ENCODE results near the gene ITK.

DNA sequence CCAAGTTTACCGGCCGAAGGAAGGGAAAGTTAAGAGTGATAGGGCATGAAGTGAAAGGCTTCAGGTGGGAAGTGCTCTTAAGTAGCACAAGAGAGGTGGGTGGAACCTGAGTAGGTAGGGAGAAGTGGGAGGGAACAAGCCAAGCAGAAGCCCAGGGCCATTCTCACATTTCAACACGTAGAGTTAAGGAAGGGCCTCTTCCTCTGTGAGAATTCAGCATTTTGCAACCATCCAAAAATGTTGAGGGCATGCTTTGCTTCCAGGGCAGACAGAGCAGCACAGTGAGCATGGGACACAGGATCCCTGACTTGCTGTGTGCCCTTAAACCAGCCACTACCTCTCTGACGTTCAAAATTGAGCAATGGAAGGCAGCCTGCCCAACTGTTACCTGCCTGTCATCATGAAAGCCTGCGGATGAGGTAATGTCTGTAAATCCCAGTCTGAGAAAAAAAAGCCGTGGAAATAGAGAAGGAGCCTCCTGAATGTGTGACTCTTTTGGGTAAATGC, 88.6 kb downstream of the ITK start:
- TF ChIP-seq, protein P1, sequence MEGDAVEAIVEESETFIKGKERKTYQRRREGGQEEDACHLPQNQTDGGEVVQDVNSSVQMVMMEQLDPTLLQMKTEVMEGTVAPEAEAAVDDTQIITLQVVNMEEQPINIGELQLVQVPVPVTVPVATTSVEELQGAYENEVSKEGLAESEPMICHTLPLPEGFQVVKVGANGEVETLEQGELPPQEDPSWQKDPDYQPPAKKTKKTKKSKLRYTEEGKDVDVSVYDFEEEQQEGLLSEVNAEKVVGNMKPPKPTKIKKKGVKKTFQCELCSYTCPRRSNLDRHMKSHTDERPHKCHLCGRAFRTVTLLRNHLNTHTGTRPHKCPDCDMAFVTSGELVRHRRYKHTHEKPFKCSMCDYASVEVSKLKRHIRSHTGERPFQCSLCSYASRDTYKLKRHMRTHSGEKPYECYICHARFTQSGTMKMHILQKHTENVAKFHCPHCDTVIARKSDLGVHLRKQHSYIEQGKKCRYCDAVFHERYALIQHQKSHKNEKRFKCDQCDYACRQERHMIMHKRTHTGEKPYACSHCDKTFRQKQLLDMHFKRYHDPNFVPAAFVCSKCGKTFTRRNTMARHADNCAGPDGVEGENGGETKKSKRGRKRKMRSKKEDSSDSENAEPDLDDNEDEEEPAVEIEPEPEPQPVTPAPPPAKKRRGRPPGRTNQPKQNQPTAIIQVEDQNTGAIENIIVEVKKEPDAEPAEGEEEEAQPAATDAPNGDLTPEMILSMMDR (IDR thresholded peaks at IDR 0.05): no peak
- TF ChIP-seq POLR2A (IDR thresholded peaks at IDR 0.05; ENCODE audit: low read depth) (no peak), POLR2AphosphoS5 (IDR thresholded peaks at IDR 0.05) (no peak)
